GM18907 (cell line): Measurements from ENCODE around the gene ADAMTS9.

ENCODE experiments used
- ATAC-seq: cut with Tn5 transposase; IDR thresholded peaks from one replicate; pipeline ENCODE4 v1.9.1; 2021; ENCODE audit warnings: mild to moderate bottlenecking, moderate library complexity; ENCODE audit not compliant: unreplicated experiment

ADAMTS9 gene, protein sequence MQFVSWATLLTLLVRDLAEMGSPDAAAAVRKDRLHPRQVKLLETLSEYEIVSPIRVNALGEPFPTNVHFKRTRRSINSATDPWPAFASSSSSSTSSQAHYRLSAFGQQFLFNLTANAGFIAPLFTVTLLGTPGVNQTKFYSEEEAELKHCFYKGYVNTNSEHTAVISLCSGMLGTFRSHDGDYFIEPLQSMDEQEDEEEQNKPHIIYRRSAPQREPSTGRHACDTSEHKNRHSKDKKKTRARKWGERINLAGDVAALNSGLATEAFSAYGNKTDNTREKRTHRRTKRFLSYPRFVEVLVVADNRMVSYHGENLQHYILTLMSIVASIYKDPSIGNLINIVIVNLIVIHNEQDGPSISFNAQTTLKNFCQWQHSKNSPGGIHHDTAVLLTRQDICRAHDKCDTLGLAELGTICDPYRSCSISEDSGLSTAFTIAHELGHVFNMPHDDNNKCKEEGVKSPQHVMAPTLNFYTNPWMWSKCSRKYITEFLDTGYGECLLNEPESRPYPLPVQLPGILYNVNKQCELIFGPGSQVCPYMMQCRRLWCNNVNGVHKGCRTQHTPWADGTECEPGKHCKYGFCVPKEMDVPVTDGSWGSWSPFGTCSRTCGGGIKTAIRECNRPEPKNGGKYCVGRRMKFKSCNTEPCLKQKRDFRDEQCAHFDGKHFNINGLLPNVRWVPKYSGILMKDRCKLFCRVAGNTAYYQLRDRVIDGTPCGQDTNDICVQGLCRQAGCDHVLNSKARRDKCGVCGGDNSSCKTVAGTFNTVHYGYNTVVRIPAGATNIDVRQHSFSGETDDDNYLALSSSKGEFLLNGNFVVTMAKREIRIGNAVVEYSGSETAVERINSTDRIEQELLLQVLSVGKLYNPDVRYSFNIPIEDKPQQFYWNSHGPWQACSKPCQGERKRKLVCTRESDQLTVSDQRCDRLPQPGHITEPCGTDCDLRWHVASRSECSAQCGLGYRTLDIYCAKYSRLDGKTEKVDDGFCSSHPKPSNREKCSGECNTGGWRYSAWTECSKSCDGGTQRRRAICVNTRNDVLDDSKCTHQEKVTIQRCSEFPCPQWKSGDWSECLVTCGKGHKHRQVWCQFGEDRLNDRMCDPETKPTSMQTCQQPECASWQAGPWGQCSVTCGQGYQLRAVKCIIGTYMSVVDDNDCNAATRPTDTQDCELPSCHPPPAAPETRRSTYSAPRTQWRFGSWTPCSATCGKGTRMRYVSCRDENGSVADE (N-terminal part only)

DNA sequence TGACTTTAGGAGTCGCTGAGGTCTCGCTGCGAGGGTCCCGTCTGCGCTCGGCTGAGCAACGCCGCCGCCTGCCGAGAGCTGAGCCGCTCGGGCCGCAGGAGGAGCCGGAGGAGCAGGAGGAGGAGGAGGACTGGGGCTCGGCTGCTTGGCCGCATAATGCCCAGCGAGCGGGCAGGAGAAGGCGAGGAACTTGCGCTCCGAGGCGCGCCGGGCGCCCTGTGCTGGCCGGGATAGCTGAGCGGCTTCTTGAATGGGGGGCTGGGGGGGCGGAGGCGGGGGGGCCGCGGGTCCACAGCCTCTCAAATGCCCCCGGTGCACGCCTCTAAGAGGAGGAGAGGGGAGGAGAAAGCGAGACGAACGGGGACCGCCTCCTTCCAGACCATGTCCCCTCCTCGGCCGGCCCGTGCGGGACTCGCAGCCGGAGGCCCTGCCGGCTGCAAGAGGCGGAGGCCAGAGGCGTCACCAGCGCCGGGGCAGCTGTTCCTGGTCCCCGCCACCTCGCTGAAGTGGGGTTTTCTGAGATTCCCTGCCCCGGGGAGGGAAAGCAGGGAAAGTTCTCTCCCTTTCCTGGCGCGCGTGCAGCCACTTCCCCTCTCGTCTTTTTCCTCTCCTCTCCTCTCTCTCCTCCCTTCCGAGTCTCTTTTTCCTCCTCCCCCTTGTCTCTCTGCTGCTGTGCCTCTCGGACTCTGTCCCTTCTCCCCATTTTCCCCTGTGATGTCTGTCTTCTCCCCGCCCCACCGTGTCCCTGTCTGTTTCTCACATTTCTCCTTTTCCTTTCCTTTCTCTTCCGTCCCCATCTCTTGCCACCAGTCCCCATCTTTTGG lies at the start of gene ADAMTS9:
Gene ADAMTS9, minus strand, starts transcription at position 220 of the 824 bp plus-strand sequence. CDS start 343 bp downstream, outside the sequence.
- ATAC-seq, result no peak

DNA sequence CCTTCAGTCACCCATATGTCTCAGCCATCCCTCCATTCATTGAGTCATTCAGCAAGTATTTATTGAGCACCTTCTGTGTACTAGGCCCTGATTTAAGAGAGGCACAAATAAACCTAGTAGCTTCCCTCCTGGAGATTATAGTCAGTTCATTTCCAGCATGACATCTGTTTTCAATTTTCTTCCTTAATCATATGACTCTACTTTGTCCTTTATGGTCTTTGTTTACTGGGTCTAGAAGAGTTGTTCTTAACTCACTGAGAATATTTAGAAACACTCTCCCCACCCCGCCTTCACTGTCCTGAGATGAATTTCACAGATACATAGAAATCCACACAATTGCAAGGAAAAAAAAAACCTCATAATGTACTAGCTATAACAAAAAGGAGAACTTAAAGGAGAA lies 44.8 kb upstream of the ADAMTS9 start:
- ATAC-seq, result no peak

DNA sequence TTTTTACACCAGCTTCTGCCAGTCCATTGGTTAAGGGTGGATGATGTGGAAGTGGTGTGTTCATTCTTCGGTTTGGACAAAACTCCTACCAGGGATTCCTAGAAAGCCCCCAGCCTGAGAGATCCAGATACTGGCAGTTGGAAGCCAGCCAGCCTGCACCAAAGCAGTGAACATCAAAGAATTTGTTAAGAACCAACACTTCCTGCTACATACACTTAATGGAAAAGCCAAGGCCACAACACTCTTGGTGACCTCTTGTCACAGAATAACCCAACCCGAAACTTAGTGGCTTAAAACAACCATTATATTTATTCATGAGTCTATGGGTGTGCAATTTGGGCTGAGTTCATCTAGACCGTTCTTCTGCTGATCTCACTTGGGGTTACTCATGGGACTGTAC lies 42.9 kb upstream of the ADAMTS9 start:
- no peak for ATAC-seq

DNA sequence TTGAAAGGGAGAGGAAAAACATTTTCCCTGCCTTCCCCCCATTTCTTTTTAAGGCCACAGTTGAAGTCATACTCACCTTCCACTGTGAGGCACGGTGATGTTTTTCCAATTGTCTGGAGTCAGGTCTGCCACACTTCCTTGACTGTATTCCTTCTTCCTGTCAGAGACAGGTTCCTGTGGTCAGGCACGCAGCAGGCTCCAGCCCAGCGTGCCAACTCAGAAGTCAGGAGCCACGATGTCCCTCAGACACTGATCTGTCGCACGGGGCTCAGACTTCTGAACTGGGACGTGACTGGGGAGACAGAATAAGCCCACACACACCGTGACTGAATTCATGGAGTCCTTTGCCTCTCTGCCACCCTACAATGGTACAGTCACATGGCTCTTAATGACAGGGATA lies 41.2 kb upstream of the ADAMTS9 start:
- ATAC-seq, result no peak

DNA sequence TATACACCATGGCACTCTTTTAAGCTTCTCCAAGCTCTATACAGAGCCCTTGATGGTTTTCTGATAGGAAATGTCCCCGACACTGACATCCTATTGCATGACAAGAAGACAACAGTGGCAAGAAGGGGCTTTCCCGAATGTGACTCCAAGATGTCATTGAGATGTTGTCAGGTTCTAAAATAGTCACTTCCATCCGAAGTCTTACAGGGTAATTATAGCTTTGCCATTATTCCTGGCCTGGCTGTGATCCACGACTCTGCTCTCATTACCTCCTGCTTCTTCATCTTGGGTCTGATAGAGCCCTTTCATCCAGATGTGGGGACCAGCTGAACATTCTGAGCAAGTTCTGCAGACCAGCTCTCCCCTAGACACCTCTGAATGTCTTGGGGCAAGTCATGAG lies 40.6 kb upstream of the ADAMTS9 start:
- ATAC-seq, result no peak

DNA sequence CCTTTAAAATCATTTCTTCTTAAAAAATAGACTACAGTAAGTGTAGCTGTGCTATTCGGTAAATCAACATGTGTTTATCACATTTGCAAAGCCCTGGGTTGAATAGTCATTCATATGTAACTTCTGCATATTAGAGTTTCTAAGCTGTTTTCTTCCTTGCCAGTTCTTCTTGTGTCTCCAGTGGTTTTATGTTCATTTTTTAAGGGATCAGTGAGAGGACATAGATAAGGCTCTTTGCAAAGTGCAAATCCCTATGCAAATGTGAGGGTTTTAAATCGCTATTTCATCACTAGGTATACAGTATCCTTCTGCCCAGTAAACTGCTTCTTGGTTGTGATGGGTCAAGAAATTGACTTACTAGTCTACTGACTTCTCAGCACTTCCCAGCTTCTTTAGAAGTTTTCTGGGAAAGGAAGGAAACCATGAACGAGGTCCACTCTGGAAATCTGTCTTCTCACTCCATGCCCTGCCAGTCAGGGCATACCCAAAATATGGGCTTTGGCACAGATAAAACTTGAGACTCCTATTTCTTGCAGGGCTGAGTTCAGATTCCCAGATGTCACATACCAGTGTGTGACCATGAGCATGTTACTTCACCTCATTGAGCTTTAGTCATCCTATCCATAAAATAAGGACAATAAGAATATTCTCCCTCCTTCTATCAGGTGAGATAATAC lies 38.8 kb upstream of the ADAMTS9 start:
- ATAC-seq, result no peak

DNA sequence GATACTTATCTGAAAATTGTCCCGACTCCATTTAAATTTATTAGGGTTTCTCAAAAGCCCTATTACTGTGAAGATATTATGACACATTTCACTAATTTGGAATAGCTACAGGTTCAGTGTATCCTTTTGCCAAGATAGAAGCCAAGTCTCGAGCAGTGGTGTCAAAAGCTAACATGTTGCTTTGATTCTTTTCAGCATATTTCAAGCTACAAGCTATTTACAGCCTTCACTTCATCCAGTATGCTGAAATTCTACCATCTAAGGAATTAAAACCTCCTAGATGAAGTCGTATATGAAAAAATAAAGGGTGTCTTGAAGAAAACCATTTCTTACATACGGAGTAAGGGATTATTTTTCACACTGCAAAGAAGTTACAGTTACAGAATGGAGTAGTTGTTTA lies 31.2 kb upstream of the ADAMTS9 start:
- ATAC-seq, result no peak

DNA sequence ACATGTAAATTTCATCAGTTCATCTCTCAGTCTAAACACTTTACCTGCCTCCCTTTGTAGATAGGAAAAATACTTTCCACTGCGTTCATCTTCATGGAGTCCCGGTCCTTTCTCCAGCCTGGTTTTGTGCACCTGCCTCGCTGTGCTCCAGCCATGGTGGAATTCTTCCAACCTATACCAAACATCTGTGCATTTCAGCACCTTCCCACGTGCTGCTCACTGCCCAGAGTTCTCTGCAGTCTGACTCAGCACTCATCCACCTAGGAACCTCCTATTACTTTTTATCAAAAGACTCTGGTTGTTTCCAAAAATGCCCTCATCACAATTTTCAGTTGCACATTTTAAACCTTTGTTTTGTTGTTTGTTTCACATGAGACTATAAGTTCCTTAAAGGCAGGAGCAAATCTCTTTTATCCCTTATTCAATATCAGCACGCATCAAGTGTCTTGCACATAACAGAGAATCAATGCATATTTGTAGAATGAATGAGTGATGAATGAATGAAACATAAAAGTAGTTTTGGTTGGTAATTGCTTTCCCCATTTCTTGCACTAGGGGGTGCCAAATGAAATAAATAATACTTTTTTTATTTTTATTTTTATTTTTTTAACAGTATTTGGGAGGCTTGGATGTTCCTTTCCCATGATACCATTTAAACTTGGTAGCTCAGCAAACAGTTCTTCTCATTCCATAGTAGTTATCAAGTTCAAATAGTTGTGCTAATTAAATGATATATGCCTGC lies 30.2 kb upstream of the ADAMTS9 start:
- no peak for ATAC-seq

DNA sequence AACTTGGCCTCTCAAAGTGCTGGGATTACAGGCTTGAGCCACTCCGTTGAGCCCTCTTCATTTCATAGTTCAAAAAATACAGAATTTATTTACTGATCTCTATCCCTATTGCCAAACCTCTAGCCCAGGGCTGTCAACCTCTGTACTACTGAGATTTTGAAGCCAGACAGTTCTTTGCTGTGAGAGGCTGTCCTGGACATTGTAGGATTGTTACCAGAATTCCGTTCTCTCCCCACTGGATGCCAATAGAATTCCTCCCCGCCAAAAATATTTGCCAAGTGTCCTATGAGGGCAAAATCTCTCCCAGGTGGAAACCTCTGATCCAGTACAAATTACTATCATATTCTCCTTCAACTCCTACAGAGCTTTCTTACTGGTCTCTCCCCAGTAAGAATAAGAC lies 29.6 kb upstream of the ADAMTS9 start:
- no peak for ATAC-seq

DNA sequence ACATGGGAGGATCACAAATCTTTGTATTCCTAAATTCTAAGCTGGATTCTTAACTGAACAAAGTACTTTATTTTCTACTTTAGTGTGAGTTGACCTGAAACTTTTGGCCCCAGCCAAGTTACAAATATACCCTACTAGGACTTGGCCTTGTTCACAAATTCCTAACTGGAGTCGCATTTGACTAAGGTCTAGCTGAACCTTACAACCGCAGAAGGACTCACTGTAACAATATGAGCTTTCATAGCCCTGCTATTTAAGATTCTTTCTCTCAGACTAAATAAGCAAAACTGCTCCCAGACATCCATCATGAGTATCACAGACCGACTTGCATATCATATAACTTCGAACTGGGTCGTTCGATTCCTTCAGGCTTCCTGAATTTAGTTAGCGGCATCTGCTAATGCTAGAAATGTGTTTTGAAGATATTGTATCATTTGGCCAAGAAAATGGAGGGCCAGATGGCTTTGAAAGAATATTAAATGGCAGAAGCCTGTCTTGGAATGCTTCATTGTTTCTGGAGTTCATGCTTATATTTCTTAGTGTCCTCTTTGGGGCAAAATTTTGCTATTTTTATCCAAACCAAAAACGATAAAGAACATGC lies 28.4 kb upstream of the ADAMTS9 start:
- no peak for ATAC-seq

DNA sequence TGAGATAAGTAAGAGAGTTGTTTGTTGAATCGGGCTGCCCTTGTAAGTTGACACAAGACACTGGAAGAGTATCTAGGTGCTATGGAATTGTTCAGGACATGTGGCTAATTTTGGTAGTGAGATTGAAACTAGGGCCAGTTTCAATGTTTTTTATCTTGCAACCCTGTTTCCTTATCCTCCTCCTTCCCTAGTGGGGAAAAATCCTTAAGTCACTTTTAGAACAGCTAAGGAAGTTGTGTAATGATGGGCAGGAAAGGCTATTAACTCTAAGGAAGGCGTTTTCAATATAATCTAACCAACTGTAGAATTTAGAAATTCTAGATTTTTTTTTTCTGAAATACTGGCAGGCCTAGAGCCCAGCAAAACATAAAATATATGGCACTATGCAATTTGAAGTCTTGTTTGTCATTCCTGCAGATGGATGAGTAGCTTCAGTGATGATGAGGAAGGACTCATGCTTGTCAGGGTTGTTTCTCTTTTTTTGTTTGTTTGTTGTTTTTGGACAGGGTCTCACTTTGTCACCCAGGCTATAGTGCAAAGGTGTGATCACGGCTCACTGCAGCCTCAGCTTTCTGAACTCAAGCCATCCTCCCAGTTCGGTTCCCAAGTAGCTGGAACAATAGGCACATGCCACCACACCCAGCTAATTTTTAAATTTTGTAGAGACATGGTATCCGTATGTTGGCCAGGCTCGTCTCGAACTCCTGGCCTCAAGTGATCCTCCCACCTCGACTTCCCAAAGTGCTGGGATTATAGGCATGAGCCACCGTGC lies 27.6 kb upstream of the ADAMTS9 start:
- ATAC-seq, result no peak

DNA sequence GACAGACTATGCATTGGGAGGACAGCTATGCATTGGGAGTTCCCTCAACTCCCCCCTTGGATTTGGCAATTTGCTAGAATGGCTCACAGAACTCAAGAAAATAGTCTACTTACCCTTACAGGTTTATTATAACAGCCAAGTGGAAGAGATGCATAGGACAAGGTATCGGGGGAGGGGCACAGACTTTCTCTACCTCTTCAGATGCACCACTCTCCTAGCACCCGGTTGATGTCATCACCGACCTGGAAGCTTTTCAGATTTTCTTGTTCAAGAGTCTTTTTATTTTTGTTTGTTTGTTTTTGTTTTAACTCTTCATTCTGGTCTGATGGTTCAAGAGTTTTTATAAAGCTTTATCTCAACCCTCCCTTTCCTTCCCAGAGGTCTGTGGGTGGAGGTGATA lies 20.7 kb upstream of the ADAMTS9 start:
- ATAC-seq, result no peak

DNA sequence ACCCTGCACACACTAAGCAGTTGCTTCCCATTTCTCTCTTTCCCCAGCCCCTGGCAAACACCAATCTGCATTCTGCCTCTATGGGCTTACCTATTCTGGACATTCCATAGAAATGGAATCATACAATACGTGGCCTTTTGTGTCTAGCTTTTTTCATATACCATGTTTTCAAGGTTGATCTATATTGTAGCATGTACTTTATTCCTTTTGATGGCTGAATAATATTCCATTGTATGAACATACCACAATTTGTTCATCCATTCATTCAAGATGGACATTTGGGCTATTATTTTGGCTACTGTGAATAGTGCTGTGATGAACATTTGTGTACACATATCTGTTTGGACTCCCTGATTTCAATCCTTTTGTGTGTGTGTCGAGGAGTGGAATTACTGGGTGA lies 18.1 kb upstream of the ADAMTS9 start:
- ATAC-seq, result no peak

DNA sequence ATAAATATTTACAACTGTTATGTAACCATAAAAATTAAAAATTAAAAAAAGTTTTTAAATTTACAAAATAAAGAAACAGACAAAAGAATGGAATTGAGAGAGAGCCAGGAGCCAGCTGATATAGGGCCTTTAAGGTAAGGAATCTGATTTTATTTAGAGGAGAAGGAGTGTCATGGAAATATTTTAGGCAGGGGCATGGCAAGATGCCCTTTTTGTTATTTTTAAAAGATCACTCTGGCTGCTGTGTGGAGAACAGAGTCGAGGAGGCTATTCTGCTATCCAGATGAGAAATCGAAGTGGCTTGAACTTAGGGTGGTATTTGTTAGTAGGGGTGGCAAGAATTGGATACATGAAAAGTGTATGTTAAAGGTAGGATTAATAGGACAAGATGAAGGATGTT lies 9.1 kb upstream of the ADAMTS9 start:
- ATAC-seq, result no peak

DNA sequence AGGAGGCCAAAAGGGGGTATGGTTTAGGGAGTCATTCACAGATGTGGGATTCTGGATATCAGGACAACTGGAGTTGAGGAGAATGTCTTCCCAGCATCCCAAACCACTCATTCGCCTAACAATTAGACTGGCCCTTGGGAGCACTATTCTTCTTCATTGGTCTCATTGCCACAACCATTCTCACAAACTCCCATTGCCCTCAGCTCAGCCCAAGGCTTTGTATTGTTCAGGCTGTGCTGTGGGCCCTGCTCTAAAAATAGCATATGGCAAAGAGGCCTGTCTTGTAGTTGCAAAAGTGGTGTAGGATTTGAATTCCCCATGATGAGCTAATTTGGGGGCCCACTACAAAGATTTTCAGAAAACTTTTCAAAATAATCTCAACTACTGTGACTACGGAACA lies 6.3 kb upstream of the ADAMTS9 start:
- no peak for ATAC-seq

DNA sequence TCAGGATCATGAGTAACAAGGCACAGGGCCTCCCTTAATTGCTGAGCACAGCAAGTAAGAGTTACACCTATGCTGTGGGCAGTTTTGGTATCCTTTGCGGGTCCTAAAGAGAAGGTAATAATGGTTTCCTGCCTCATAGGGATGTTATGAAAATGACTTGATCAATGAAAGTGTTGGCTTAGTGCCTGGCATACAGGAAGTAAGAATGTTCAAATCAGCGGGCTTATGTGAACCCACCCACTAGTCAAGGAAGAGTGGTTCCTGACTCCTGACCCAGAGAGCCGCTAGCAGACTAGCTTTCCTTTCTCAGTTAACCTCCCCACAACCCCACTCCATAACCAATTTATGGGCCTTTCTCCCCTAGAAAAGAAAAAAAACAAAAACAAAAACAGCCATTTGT lies 5.2 kb upstream of the ADAMTS9 start:
- no peak for ATAC-seq

DNA sequence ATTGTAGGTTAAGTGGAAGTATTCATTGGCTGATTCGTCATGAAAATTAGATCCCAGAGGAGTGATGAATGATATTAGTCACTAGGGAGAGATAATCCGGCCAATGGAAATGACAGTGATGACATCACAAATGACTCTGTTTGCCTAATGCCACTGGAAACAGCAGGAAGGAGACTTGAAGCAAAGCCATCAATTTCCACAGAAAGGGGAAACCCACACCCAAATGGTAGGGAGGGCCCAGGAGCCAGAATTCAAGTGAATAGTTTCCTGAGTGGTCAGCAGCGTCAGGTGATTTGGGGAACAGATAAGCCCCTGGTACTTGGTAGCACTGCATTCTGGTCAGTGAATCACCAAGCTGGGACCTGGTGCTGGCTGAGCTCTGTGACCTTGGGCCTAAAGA lies 3.3 kb upstream of the ADAMTS9 start:
- ATAC-seq, result no peak
